Astrocyte (in vitro differentiated cells and primary cell): ENCODE measurements around the gene RHCG. TPM values are rescaled to one million over a fixed set of nuclear protein-coding genes. Genes with fewer than 3 reads are reported as not detected.

Experiments
- DNase-seq: peaks from one replicate; pipeline ENCODE4 v3.0.0-alpha.2; 2010; ENCODE audit warnings: low read depth
- FAIRE-seq: peaks from 2 replicates; lab custom pipeline; 2011; peaks lifted over from hg19 to GRCh38; lab: Jason Lieb, UNC
- H2AFZ ChIP-seq: 2 replicates; pipeline ENCODE4 v1.6.0; 2012; ENCODE audit warnings: low read depth, low read length, inconsistent platforms
- H3K27ac ChIP-seq: 2 replicates; pipeline ENCODE4 v1.5.1; 2011; ENCODE audit warnings: low read depth, low read length, inconsistent platforms
- H3K27me3 ChIP-seq: 2 replicates; pipeline ENCODE4 v1.6.0; 2011; ENCODE audit warnings: low read length, inconsistent platforms; ENCODE audit not compliant: insufficient read depth
- H3K36me3 ChIP-seq: 2 replicates; pipeline ENCODE4 v1.5.1; 2011; ENCODE audit warnings: low read length, inconsistent platforms; ENCODE audit not compliant: insufficient read depth
- H3K4me1 ChIP-seq: 2 replicates; pipeline ENCODE4 v1.5.1; 2011; ENCODE audit warnings: low read length, inconsistent platforms; ENCODE audit not compliant: insufficient read depth
- H3K4me2 ChIP-seq: 2 replicates; pipeline ENCODE4 v1.6.0; 2012; ENCODE audit warnings: low read length, inconsistent platforms
- H3K4me3 ChIP-seq: 2 replicates; pipeline ENCODE4 v1.5.1; 2011; ENCODE audit warnings: low read depth, mild to moderate bottlenecking, low read length, inconsistent platforms; ENCODE audit not compliant: insufficient read depth
- H3K79me2 ChIP-seq: 2 replicates; pipeline ENCODE4 v1.6.0; 2012; ENCODE audit warnings: mild to moderate bottlenecking, low read length, inconsistent platforms; ENCODE audit not compliant: insufficient read depth
- H3K9ac ChIP-seq: 2 replicates; pipeline ENCODE4 v1.6.0; 2012; ENCODE audit warnings: mild to moderate bottlenecking, low read length, inconsistent platforms
- H3K9me3 ChIP-seq: 2 replicates; pipeline ENCODE4 v1.5.1; 2012; ENCODE audit warnings: low read depth, mild to moderate bottlenecking, low read length, inconsistent platforms; ENCODE audit not compliant: insufficient read depth
- H4K20me1 ChIP-seq: 2 replicates; pipeline ENCODE4 v1.6.0; 2012; ENCODE audit warnings: low read length, inconsistent platforms; ENCODE audit not compliant: insufficient read depth
- H3K27ac Mint-ChIP-seq: one replicate; pipeline ENCODE4 v1.8.0; 2021; ENCODE audit warnings: mild to moderate bottlenecking, mixed read lengths; ENCODE audit not compliant: unreplicated experiment
- H3K27me3 Mint-ChIP-seq: one replicate; pipeline ENCODE4 v1.8.0; 2021; ENCODE audit warnings: low read depth, mixed read lengths; ENCODE audit not compliant: unreplicated experiment
- H3K36me3 Mint-ChIP-seq: one replicate; pipeline ENCODE4 v1.8.0; 2021; ENCODE audit warnings: low read depth, mixed read lengths; ENCODE audit not compliant: unreplicated experiment
- H3K4me1 Mint-ChIP-seq: one replicate; pipeline ENCODE4 v1.8.0; 2021; ENCODE audit warnings: low read depth, mixed read lengths; ENCODE audit not compliant: unreplicated experiment
- H3K4me3 Mint-ChIP-seq: one replicate; pipeline ENCODE4 v1.8.0; 2021; ENCODE audit warnings: mild to moderate bottlenecking, moderate library complexity, mixed read lengths; ENCODE audit not compliant: unreplicated experiment
- H3K9me3 Mint-ChIP-seq: one replicate; pipeline ENCODE4 v1.8.0; 2021; ENCODE audit warnings: mild to moderate bottlenecking, mixed read lengths; ENCODE audit not compliant: unreplicated experiment
- CTCF ChIP-seq: IDR thresholded peaks from 2 replicates; pipeline ENCODE4 v1.5.1; 2011; ENCODE audit warnings: low read depth, mild to moderate bottlenecking, inconsistent platforms, low read length, moderate library complexity; ENCODE audit not compliant: insufficient read depth
- EZH2 ChIP-seq: IDR thresholded peaks from 2 replicates; pipeline ENCODE4 v1.6.1; 2012; ENCODE audit warnings: mild to moderate bottlenecking, low read length, inconsistent platforms; ENCODE audit not compliant: insufficient read depth
- total RNA-seq: library from RNA; stranded (reverse); gene quantifications from 2 replicates; pipeline ENCODE4 v1.2.1, GENCODE V29; 2021

The RHCG gene
- total RNA-seq, 1 donor from 2014 or later, result 0.18 TPM

DNA sequence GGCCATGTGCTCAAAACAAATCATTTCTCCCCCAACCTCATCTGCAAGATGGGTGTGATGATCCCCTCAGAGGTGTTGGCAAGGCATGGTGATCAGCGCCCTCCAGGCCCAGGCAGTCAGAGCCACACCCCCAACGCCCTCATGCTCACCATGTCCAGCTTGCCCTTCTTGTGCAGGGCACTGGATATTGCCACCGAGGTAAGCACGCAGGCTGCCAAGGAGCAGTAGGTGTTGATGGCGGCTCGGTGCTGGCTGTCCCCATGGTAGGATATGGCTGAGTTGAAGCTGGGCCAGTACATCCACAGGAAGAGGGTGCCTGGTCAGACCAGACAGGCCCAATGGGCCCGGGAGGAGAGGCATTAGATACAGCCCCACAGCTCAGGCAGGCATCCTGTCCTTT is 17.2 kb downstream of the RHCG start:
- TF ChIP-seq EZH2 (no peak), CTCF (no peak)
- H3K9me3 Mint-ChIP-seq, result no peaks in the 10 kb centered on the region
- no peak overlapping the region for H3K27ac ChIP-seq
- H3K36me3 Mint-ChIP-seq, result no peaks in the 10 kb centered on the region
- no peak overlapping the region for H2AFZ ChIP-seq
- peaks cover 3% of the 10 kb centered on the region for H3K4me1 Mint-ChIP-seq
- H3K27me3 ChIP-seq, result no peaks in the 10 kb centered on the region
- H3K4me3 ChIP-seq, result no peak overlapping the region
- no peak overlapping the region for H3K4me2 ChIP-seq
- H3K27ac Mint-ChIP-seq, result no peak overlapping the region
- no peak overlapping the region for H3K4me3 Mint-ChIP-seq
- no peaks in the 10 kb centered on the region for H3K79me2 ChIP-seq
- H3K27me3 Mint-ChIP-seq, result peaks cover 69% of the 10 kb centered on the region
- no peak overlapping the region for H3K9ac ChIP-seq
- no peak for FAIRE-seq
- no peaks in the 10 kb centered on the region for H3K36me3 ChIP-seq
- no peak for DNase-seq
- H3K9me3 ChIP-seq, result no peaks in the 10 kb centered on the region
- no peaks in the 10 kb centered on the region for H4K20me1 ChIP-seq
- no peaks in the 10 kb centered on the region for H3K4me1 ChIP-seq

DNA sequence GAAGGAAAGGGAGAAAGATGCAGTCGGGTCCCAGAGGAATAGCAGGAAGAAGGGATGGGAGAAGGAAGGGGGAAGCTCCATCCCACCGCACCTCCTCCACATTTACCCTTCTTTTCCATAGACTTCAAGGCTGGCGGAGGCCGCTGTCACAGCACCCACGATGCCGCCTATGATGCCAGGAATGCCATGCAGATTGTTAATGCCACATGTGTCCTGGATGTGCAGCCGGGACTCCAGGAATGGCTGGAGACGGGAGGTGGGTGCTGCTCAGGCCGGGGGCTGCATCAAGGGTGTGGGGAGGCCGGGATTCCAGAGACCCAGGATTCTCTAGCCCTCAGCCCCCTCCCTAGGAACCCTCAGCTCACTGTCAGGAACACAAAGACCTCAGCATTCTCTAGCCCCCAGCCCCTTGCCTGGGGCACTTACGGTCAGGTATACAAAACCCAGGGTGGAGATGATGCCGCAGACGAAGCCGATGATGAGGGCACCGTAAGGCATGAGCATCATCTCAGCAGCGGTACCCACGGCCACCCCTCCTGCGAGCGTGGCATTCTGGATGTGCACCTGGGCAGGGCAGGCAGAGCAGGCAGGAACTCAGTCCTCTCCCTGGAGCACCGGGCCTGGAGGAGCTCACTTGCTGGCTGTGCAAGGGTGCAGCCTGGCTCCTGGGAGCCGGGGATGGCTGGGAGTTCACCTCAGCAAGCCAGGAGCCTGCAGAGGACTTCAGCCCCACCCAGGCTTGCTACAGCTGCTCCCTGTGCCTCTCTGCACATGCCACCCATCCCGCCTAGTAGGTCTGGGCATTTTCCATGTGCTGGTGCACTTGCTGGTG is 18.8 kb downstream of the RHCG start:
- no peak for DNase-seq
- no peaks in the 10 kb centered on the region for H3K27me3 ChIP-seq
- H3K4me3 ChIP-seq, result no peak overlapping the region
- H3K4me1 Mint-ChIP-seq, result peaks cover 3% of the 10 kb centered on the region
- no peaks in the 10 kb centered on the region for H3K9me3 Mint-ChIP-seq
- H3K4me3 Mint-ChIP-seq, result no peak overlapping the region
- H3K9me3 ChIP-seq, result no peaks in the 10 kb centered on the region
- H3K27ac Mint-ChIP-seq, result no peak overlapping the region
- H3K36me3 Mint-ChIP-seq, result no peaks in the 10 kb centered on the region
- H3K9ac ChIP-seq, result no peak overlapping the region
- no peaks in the 10 kb centered on the region for H3K79me2 ChIP-seq
- FAIRE-seq, result no peak
- H3K36me3 ChIP-seq, result no peaks in the 10 kb centered on the region
- no peak overlapping the region for H3K4me2 ChIP-seq
- no peak for TF ChIP-seq CTCF
- no peak for TF ChIP-seq EZH2
- peaks cover 71% of the 10 kb centered on the region for H3K27me3 Mint-ChIP-seq
- H4K20me1 ChIP-seq, result peaks cover 3% of the 10 kb centered on the region
- no peaks in the 10 kb centered on the region for H3K4me1 ChIP-seq
- no peak overlapping the region for H3K27ac ChIP-seq
- no peak overlapping the region for H2AFZ ChIP-seq

- no peak overlapping the region for H3K27ac ChIP-seq
- no peaks in the 10 kb centered on the region for H3K4me1 Mint-ChIP-seq
- H3K9me3 ChIP-seq, result no peaks in the 10 kb centered on the region
- TF ChIP-seq EZH2 (no peak), CTCF (no peak)
- no peaks in the 10 kb centered on the region for H3K36me3 ChIP-seq
- H3K9ac ChIP-seq, result no peak overlapping the region
- no peak for FAIRE-seq
- no peaks in the 10 kb centered on the region for H3K36me3 Mint-ChIP-seq
- no peak overlapping the region for H3K4me2 ChIP-seq
- no peaks in the 10 kb centered on the region for H3K79me2 ChIP-seq
- no peak overlapping the region for H3K4me3 Mint-ChIP-seq
- DNase-seq, result no peak
- peaks cover 81% of the 10 kb centered on the region for H3K27me3 Mint-ChIP-seq
- no peak overlapping the region for H2AFZ ChIP-seq
- H3K27me3 ChIP-seq, result no peaks in the 10 kb centered on the region
- no peak overlapping the region for H3K27ac Mint-ChIP-seq
- H3K9me3 Mint-ChIP-seq, result no peaks in the 10 kb centered on the region
- H3K4me1 ChIP-seq, result no peaks in the 10 kb centered on the region
- no peak overlapping the region for H3K4me3 ChIP-seq
- H4K20me1 ChIP-seq, result peaks cover 9% of the 10 kb centered on the region
These were observed 20.7 kb downstream of the RHCG start for GRCh38 chr15:89475661-89476060.
